GM18526 (cell line): ENCODE measurements around the gene GSTO2.

Source experiments
- POLR2A ChIP-seq: IDR thresholded peaks from 3 replicates; pipeline ENCODE4 v1.6.1; 2011; ENCODE audit not compliant: insufficient read length; ENCODE audit errors: extremely low read depth

Gene GSTO2

DNA sequence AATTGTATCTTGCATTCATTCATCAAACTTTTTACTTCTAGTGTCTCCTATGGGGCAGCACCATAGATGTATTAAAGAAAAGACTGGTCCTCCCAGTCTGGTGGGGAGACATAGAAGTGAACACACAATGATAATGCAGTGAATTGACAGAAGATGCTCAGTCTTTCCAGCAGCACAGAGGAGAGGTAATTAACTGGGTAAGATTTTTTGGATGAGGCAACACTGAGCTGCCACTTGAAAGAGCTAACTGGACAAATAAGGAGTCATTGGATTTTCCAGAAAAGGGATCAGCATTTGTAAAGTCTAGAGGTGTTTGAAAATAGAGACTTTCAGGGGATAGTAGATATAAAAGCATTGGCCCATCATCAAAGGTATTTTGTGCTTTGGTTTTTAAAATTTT lies 76.5 kb downstream of the GSTO2 start:
- TF ChIP-seq POLR2A: no peak

DNA sequence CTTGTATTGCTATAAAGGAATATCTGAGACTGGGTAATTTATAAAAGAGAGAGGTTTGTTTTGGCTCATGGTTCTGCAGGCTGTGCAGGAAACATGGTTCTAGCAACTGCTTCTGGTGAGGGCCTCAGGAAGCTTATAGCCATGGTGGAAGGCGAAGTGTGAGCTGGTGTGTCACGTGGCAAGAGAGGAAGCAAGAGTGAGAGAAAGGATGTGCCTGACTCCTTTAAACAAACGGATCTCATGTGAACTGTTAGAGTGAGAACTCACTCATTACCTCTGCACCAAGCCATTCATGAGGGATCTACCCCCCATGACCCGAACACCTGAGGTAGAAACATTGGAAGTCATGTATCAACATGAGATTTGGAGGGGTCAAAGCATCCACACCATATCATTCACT lies 77.0 kb downstream of the GSTO2 start:
- TF ChIP-seq POLR2A: no peak

DNA sequence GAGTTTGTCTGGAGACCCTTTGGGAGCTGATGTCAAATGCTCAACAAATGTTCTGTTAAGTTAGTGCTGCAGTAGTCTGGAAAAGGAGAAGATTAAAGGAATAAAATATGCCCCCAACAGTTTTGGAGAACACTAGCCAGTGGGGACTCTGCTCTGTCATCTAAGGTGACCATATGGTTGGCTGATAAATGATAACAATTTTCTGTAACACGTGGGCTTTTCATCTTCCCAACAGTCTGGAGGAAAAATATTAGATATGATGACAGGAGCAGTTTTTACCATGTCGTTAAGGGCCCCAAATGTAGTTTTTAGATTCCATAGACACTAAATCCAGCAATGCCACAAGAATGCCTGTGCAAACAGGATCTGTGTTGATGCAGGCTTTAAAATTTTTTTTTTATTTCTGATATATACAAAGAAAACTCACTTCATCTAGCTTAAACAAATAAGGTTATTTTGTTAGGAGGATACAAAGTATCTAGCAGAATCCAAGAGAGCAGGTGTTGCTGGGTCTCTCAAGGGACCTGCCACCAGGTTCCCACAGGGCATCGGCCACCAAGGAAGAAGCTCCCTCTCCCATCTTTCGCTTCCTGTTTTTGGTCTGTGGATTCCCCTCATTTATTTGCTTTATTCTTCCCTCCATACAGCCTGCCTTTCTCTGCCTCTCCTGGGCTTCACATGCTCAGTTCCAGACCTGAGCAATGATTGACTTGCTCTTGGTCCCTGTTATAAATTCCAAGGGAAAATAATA lies 78.5 kb downstream of the GSTO2 start:
- TF ChIP-seq POLR2A: no peak

DNA sequence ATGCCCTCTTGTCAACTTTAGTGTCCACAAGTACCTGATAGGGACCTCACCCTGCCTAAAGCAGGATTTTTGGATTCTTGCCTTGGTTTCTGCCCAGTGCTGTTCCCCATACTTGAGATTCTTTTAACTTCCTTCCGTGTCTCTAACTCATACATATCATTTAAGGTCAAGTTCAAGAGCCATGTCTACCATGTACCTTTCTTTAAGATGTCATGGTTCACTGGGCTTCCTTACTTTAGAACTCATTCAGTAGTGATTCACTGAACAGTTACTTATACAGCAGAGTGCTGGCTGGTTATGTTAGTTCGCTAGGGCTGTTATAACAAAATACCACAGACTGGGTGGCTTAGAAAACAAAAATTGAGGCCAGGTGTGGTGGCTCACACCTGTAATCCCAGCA lies 79.6 kb downstream of the GSTO2 start:
- TF ChIP-seq POLR2A: no peak

DNA sequence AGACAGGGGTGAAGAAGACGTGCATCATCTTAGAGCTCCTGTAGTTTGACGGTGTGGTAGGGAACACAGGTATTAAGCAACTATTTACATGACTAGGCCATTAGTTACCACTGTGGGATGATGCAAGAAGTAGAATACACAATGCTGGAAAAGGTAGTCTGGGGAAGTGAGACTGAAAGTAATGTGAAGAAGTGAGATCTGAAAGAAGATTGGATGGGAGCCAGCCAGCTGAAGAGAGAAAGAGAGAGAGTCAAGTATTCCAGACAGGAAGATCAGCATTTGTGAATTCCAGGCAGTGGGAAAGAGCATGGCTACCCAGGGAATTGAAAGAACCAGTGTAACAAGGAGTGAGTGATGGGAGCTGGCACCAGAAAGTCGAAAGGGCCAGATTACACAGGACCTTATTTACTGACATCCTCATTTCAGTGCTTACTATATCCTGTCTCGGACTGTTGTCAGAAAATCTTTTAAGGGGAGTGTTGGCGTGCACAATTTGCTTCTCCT lies 80.7 kb downstream of the GSTO2 start:
- TF ChIP-seq POLR2A: no peak

DNA sequence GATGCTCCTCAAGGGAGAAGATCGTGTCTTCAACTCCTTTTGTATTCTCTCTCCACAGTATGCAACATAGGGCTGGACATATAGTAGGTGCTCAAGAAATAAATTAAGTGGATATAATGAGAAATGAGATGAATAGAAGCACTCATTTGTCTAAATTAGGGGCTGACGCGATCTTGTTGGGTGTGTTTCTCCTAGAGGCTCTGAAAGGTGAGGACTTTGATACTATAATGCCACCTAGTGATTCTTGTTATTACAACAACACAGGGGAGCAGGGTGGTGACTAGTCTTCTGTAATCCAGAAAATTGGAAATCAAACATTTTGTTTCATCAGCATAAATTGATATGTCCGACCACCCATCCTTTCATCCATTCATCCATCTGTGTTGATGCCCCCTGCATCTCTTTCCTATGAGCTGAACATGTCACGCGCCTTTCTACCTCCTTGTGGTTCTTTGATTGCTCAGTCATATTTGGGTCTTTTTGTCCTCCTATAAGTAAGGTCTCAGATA lies 81.2 kb downstream of the GSTO2 start:
- no peak for TF ChIP-seq POLR2A

DNA sequence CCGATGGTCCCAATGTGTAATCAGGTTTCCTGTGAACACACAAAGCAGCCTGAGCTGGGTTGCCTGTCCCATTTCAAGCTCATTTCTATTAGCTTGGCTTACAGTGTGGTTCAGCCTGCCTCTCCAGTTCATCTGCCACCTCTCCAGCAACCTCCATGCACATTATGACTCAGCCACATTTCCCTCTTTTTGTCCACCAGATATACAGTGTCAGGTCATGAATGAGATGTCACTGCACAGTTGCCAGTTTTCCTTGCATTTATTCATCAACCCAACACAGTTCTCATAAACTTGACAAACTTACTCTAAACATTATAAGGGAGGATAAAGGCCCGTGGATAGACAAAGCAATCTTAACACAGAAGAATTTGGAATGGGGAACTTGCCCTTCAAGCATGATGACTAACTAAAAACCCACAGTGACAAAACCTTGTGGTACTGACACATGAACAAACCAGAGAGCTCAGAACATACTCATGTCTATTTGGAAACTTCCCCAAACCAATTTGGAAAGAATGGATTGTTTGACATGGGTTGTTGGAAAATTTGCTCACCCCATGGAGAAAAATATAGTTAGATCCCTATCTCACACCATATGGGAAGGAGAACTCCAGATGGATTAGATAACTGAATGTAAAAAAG lies 82.2 kb downstream of the GSTO2 start:
- TF ChIP-seq POLR2A: no peak

DNA sequence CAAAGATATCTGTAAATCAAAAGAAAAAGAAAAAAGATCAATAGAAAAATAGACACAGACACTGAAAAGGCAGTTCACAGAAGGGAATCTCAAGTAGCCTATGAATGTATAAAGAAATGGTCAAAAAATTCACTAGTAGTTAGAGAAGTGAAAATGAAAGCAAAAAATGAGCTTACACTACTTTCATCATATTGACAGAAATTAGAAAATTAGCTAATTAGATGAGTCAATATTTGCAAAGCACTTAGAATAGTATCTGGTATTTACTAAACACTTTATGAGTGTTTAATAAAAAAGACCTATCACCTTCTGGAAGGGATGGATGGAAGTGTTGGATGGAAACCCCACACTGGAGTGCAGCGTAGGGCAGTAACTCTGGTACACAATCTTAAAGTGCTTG lies 82.9 kb downstream of the GSTO2 start:
- TF ChIP-seq POLR2A: no peak

DNA sequence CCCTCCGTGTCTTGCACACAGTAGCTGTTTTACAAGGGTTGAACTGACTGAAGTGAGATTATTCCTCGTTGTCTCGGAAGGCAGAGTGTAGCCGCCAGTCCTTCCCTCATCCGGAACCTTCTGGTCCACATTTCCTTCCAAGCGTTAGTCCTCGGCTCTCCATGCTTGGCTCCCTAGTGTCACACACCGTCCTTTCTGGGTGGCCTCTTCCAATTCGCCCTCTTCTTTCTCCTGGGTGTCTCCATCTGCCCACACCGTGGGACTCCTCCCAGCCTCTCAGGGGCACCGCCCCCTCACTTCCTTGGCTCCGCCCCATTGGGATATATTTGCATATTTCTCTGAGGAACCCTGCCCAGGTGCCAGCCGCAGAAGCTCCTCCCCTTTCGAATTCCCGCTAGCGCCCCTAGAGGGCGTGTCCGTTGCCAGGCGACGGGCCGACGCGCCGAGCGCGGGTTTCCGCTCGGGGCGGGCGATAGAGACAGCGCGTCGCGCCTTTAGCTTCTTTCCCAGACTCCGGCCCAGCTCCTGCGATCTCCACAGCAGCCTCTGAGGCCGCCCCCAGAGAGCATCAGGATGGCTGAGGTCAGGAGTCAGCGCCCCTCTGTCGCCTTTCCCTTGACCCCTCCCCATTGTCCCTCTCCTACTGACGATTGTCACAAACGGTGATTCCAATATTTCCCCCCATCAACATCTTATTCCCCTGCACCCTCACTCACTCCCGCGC lies 84.5 kb downstream of the GSTO2 start, which contains the start of gene CFAP58:
CFAP58 (plus strand) TSS at position 509 of the 724 bp plus-strand sequence; CDS start at position 574, 65 bp downstream.
- no peak for TF ChIP-seq POLR2A
